Caco-2 (cell line): ENCODE measurements around the gene SEPTIN11. TPM values are rescaled to one million over a fixed set of nuclear protein-coding genes. Genes with fewer than 3 reads are reported as not detected.

Source experiments
- BruUV-seq: library from RNA; stranded (reverse); fragments of 400-500 nt; replicated peaks from 2 replicates; lab custom pipeline; 2021; lab: Mats Ljungman, UMichigan
- CTCF ChIA-PET: fragments of 300-600 bp; sonication (Branson Sonifier 250); formaldehyde crosslinking; loops from one replicate; lab custom pipeline; 2022; ENCODE audit warnings: antibody characterized with exemption; lab: Charles Lee
- POLR2A ChIA-PET: fragments of 300-600 bp; sonication (Branson Sonifier 250); formaldehyde crosslinking; loops from one replicate; lab custom pipeline; 2022; ENCODE audit warnings: antibody characterized with exemption; lab: Charles Lee
- DNase-seq, 2 experiments: peaks; one replicate each; pipeline versions ENCODE4 v3.0.0 to v3.0.0-alpha.2; 2020 to 2022
- H3K27me3 ChIP-seq: replicated peaks from 2 replicates; pipeline ENCODE4 v1.6.0; 2011; ENCODE audit warnings: low read length; ENCODE audit not compliant: control insufficient read depth, insufficient read depth
- H3K36me3 ChIP-seq: 2 replicates; pipeline ENCODE4 v1.5.1; 2011; ENCODE audit warnings: low read length; ENCODE audit not compliant: control insufficient read depth, insufficient read depth
- H3K4me1 ChIP-seq: fragments of 250-450 bp; sonication (Bioruptor Pico); 2 replicates; pipeline ENCODE4 v1.5.1; 2020; ENCODE audit warnings: mild to moderate bottlenecking
- H3K4me3 ChIP-seq: 2 replicates; pipeline ENCODE4 v1.5.1; 2011; ENCODE audit warnings: low read depth, mild to moderate bottlenecking, control low read depth, low read length
- H3K9me3 ChIP-seq: fragments of 250-450 bp; sonication (Bioruptor Pico); 2 replicates; pipeline ENCODE4 v1.5.1; 2020; ENCODE audit warnings: mild to moderate bottlenecking, moderate library complexity
- H3K27ac Mint-ChIP-seq: one replicate; pipeline ENCODE4 v1.8.0; 2022; ENCODE audit warnings: mixed read lengths; ENCODE audit not compliant: unreplicated experiment
- H3K27me3 Mint-ChIP-seq: one replicate; pipeline ENCODE4 v1.8.0; 2022; ENCODE audit warnings: mixed read lengths; ENCODE audit not compliant: insufficient read depth, unreplicated experiment
- H3K36me3 Mint-ChIP-seq: one replicate; pipeline ENCODE4 v1.8.0; 2022; ENCODE audit warnings: mild to moderate bottlenecking, mixed read lengths; ENCODE audit not compliant: insufficient read depth, unreplicated experiment
- H3K4me1 Mint-ChIP-seq: one replicate; pipeline ENCODE4 v1.8.0; 2022; ENCODE audit warnings: low read depth, mixed read lengths; ENCODE audit not compliant: unreplicated experiment
- H3K4me3 Mint-ChIP-seq: one replicate; pipeline ENCODE4 v1.8.0; 2022; ENCODE audit warnings: mild to moderate bottlenecking, moderate library complexity, mixed read lengths; ENCODE audit not compliant: unreplicated experiment
- H3K9me3 Mint-ChIP-seq: one replicate; pipeline ENCODE4 v1.8.0; 2022; ENCODE audit warnings: mixed read lengths; ENCODE audit not compliant: unreplicated experiment
- intact Hi-C: fragments of 100-400 bp; cut with micrococcal nuclease; formaldehyde crosslinking; loops from one replicate; pipeline ENCODE4 v1.10.0; 2022; ENCODE audit not compliant: unreplicated experiment
- total RNA-seq: library from RNA; stranded (reverse); gene quantifications from 2 replicates; pipeline ENCODE4 v1.2.3, GENCODE V29; 2022
- TF ChIP-seq, protein P1 (sequence below), 2 experiments: fragments of 200-600 bp in 1 of 2; IDR thresholded peaks; 1 replicate in 1 of 2; 2 replicates in 1 of 2; pipeline versions ENCODE4 v1.5.1 to v1.8.0; 2011 to 2022; ENCODE audit warnings: antibody characterized with exemption in 1 of 2, control low read depth in 1 of 2, inconsistent platforms in 1 of 2, low read depth in 1 of 2, low read length in 1 of 2, mild to moderate bottlenecking in 1 of 2, moderate library complexity in 1 of 2; ENCODE audit not compliant: insufficient read depth in 1 of 2, severe bottlenecking in 1 of 2, unreplicated experiment in 1 of 2

Gene SEPTIN11
- total RNA-seq, 1 experiment from 2014 or later: 127 TPM

DNA sequence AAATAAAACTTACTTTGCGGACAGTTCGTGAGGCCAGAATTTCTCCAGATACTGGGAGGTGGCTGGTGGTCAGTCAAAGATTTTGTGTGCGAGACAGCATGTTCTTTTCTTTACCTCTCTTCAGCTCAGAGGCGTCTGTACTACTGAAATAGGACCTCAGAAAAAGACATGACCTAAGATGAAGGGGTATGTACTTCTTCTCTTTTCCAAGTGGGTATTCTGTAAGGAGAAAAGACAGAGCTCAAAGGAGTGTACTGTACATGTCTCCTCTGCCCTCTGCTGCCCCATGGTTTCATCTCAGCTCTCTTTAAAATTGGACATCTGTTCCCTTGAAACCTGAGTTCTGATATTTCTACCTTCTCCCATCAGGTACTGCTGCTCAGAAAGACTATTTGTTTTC lies 38.1 kb downstream of the SEPTIN11 start:
- BruUV-seq: no TSS peak
- Mint-ChIP-seq H3K36me3 (peaks cover 6% of the 10 kb centered on the region), H3K4me1 (peaks cover 25% of the 10 kb centered on the region), H3K27ac (no peak overlapping the region), H3K27me3 (no peaks in the 10 kb centered on the region), H3K4me3 (no peak overlapping the region), H3K9me3 (no peaks in the 10 kb centered on the region)
- H3K4me1 ChIP-seq: peaks cover 19% of the 10 kb centered on the region; the same call in 1 of the 2 replicates
- H3K36me3 ChIP-seq: no peaks in the 10 kb centered on the region
- no peaks in the 10 kb centered on the region for H3K27me3 ChIP-seq
- ChIA-PET POLR2A (no interaction called here), CTCF (no interaction called here)
- TF ChIP-seq, protein P1, sequence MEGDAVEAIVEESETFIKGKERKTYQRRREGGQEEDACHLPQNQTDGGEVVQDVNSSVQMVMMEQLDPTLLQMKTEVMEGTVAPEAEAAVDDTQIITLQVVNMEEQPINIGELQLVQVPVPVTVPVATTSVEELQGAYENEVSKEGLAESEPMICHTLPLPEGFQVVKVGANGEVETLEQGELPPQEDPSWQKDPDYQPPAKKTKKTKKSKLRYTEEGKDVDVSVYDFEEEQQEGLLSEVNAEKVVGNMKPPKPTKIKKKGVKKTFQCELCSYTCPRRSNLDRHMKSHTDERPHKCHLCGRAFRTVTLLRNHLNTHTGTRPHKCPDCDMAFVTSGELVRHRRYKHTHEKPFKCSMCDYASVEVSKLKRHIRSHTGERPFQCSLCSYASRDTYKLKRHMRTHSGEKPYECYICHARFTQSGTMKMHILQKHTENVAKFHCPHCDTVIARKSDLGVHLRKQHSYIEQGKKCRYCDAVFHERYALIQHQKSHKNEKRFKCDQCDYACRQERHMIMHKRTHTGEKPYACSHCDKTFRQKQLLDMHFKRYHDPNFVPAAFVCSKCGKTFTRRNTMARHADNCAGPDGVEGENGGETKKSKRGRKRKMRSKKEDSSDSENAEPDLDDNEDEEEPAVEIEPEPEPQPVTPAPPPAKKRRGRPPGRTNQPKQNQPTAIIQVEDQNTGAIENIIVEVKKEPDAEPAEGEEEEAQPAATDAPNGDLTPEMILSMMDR (IDR thresholded peaks at IDR 0.05; ENCODE audit: insufficient read depth in 1 of 2, low read depth in 1 of 2, low read length in 1 of 2, severe bottlenecking in 1 of 2, unreplicated experiment in 1 of 2): no peak
- no peak overlapping the region for H3K4me3 ChIP-seq
- intact Hi-C loops: no loop called here
- H3K9me3 ChIP-seq: no peaks in the 10 kb centered on the region
- DNase-seq: no peak

DNA sequence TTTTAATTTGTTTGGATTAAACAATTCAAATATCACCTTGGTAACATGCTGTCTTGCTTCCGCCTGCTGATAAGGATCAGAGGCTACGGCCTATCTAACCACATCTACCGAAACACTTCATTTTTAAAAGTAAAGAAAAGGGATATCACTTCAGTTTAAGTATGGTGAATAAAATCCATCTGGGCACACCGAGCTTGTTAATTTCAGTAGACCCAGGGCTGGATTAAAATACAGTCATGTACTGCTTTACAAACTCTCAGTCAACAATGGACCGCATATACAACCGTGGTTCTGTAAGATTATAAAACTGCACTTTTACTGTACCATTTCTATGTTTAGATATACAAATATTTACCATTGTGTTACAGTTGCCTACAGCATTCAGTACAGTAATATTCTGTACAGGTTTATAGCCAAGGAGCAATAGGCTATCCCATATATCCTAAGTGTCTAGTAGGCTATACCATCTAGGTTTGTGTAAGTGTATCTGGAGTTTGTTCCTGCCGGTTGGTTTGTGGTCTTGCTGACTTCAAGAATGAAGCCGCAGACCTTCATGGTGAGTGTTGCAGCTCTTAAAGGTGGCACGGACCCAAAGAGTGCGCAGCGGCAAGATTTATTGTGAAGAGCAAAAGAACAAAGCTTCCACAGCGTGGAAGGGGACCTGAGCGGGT lies 40.0 kb downstream of the SEPTIN11 start:
- H3K36me3 ChIP-seq: no peaks in the 10 kb centered on the region
- H3K4me1 Mint-ChIP-seq: peaks cover 20% of the 10 kb centered on the region
- BruUV-seq: no TSS peak
- no peak overlapping the region for H3K27ac Mint-ChIP-seq
- intact Hi-C loops: no loop called here
- TF ChIP-seq, protein P1 (IDR thresholded peaks at IDR 0.05; ENCODE audit: insufficient read depth in 1 of 2, low read depth in 1 of 2, low read length in 1 of 2, severe bottlenecking in 1 of 2, unreplicated experiment in 1 of 2): no peak
- H3K27me3 ChIP-seq: no peaks in the 10 kb centered on the region
- DNase-seq: no peak
- ChIA-PET CTCF (no interaction called here), POLR2A (no interaction called here)
- H3K4me3 Mint-ChIP-seq: no peak overlapping the region
- H3K9me3 ChIP-seq: no peaks in the 10 kb centered on the region
- H3K4me3 ChIP-seq: no peak overlapping the region
- H3K27me3 Mint-ChIP-seq: no peaks in the 10 kb centered on the region
- peaks cover 10% of the 10 kb centered on the region; the same call in 1 of the 2 replicates for H3K4me1 ChIP-seq
- no peaks in the 10 kb centered on the region for H3K36me3 Mint-ChIP-seq
- no peaks in the 10 kb centered on the region for H3K9me3 Mint-ChIP-seq

DNA sequence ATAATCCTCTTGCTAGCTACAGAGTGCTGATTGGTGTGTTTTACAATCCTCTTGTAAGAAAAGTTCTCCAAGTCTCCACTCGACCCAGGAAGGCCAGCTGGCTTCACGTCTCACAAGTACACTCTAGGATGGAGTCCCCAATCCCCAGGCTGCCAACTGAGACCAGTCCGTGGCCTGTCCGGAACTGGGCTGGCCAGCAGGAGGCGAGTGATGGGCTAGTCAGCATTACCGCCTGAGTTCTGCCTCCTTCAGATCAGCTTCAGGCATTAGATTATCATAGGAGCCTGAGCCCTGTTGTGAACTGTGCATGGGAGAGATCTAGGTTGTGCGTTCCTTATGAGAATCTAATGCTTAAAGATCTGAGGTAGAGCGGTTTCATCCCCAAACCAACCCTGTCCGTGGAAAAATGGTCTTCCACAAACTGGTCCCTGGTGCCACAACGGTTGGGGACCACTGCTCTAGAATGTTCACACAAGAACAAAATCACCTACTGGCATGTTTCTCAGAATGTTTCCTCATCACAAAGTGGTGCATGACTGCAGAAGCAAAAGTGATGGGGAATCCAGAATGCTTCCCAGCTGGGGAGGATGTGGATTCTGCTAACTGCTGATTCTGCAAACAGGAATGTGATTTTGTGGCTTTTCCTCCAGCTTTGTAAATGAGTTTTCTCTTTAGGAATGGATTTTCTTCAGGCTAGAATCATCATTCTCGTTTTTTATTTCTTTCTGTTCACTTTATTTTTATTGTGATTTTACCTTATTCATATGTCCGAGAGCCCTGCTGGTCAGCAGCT lies 40.9 kb downstream of the SEPTIN11 start:
- intact Hi-C loops: no loop called here
- peaks cover 1% of the 10 kb centered on the region for H3K36me3 Mint-ChIP-seq
- no peaks in the 10 kb centered on the region for H3K27me3 ChIP-seq
- H3K9me3 ChIP-seq: no peaks in the 10 kb centered on the region
- peaks cover 11% of the 10 kb centered on the region for H3K4me1 Mint-ChIP-seq
- no TSS peak for BruUV-seq
- POLR2A ChIA-PET: no interaction called here
- no peak overlapping the region for H3K4me3 Mint-ChIP-seq
- H3K4me1 ChIP-seq: 0 out of 2 replicates have a peak, but pooled peaks cover under 1% of the 10 kb centered on the region
- no peak overlapping the region for H3K4me3 ChIP-seq
- TF ChIP-seq, protein P1 (IDR thresholded peaks at IDR 0.05; ENCODE audit: insufficient read depth in 1 of 2, low read depth in 1 of 2, low read length in 1 of 2, severe bottlenecking in 1 of 2, unreplicated experiment in 1 of 2): no peak
- CTCF ChIA-PET: no interaction called here
- H3K36me3 ChIP-seq: no peaks in the 10 kb centered on the region
- no peaks in the 10 kb centered on the region for H3K27me3 Mint-ChIP-seq
- no peaks in the 10 kb centered on the region for H3K9me3 Mint-ChIP-seq
- DNase-seq: no peak
- no peak overlapping the region for H3K27ac Mint-ChIP-seq
